ENCODE measurements around the gene FMN1. TPM values are rescaled to one million over a fixed set of nuclear protein-coding genes. Genes with fewer than 3 reads are reported as not detected.

The FMN1 gene
- total RNA-seq, 1 donor from 2014 or later: 4.2 TPM

DNA sequence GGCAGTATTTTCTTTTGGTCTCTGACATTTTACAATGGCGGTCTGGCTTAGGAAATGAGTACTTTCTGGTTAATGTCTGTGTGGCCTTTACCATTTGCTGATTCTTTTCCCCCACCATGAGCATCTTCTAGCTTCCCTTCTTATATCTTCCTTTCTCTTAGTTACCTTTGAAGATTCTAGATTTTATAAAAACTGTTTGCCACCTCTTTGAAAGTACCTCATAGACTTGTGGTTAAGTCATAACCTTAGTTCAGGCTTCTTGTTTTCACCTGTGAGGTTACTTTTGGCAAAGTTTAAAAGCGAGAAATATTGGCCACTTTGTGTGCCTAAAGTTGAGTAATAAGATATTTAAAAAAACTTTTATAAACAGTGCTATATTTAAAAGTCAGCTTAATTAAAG is 147.4 kb downstream of the FMN1 start:
- Mint-ChIP-seq H3K27ac (ENCODE audit: unreplicated experiment) (no peak overlapping the region), H3K9me3 (ENCODE audit: unreplicated experiment) (peaks cover 30% of the 10 kb centered on the region), H3K4me1 (ENCODE audit: unreplicated experiment) (peaks cover 3% of the 10 kb centered on the region), H3K4me3 (ENCODE audit: unreplicated experiment) (no peak overlapping the region), H3K27me3 (ENCODE audit: unreplicated experiment) (no peaks in the 10 kb centered on the region), H3K36me3 (ENCODE audit: unreplicated experiment) (peaks cover 12% of the 10 kb centered on the region)
- no peak for DNase-seq (ENCODE audit: extremely low spot score, unreplicated experiment)
- TF ChIP-seq, protein P1, sequence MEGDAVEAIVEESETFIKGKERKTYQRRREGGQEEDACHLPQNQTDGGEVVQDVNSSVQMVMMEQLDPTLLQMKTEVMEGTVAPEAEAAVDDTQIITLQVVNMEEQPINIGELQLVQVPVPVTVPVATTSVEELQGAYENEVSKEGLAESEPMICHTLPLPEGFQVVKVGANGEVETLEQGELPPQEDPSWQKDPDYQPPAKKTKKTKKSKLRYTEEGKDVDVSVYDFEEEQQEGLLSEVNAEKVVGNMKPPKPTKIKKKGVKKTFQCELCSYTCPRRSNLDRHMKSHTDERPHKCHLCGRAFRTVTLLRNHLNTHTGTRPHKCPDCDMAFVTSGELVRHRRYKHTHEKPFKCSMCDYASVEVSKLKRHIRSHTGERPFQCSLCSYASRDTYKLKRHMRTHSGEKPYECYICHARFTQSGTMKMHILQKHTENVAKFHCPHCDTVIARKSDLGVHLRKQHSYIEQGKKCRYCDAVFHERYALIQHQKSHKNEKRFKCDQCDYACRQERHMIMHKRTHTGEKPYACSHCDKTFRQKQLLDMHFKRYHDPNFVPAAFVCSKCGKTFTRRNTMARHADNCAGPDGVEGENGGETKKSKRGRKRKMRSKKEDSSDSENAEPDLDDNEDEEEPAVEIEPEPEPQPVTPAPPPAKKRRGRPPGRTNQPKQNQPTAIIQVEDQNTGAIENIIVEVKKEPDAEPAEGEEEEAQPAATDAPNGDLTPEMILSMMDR (IDR thresholded peaks at IDR 0.05): no peak

DNA sequence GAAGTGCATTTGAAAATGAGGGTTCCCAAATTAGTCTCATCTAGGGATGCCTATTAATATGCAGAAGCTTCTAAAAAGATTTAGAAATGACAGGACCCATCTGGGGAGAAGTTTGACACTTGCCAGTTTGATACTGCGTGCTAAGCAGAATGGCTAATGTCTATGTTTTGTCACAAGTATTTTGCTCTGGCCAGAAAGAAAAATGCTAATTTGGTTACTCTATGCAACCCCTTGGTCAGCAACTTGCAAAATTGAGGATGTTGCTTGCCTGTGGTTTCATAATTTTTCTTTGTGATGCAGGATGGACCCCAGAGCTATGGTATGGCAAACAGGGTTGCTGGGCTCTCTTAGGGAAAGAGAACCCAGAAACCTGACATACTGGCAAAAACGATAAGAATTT is 148.2 kb downstream of the FMN1 start:
- DNase-seq (ENCODE audit: extremely low spot score, unreplicated experiment): no peak
- Mint-ChIP-seq H3K9me3 (ENCODE audit: unreplicated experiment) (peaks cover 34% of the 10 kb centered on the region), H3K27ac (ENCODE audit: unreplicated experiment) (no peak overlapping the region), H3K4me1 (ENCODE audit: unreplicated experiment) (peaks cover 3% of the 10 kb centered on the region), H3K36me3 (ENCODE audit: unreplicated experiment) (peaks cover 12% of the 10 kb centered on the region), H3K27me3 (ENCODE audit: unreplicated experiment) (no peaks in the 10 kb centered on the region), H3K4me3 (ENCODE audit: unreplicated experiment) (no peak overlapping the region)
- TF ChIP-seq, protein P1 (IDR thresholded peaks at IDR 0.05): no peak

DNA sequence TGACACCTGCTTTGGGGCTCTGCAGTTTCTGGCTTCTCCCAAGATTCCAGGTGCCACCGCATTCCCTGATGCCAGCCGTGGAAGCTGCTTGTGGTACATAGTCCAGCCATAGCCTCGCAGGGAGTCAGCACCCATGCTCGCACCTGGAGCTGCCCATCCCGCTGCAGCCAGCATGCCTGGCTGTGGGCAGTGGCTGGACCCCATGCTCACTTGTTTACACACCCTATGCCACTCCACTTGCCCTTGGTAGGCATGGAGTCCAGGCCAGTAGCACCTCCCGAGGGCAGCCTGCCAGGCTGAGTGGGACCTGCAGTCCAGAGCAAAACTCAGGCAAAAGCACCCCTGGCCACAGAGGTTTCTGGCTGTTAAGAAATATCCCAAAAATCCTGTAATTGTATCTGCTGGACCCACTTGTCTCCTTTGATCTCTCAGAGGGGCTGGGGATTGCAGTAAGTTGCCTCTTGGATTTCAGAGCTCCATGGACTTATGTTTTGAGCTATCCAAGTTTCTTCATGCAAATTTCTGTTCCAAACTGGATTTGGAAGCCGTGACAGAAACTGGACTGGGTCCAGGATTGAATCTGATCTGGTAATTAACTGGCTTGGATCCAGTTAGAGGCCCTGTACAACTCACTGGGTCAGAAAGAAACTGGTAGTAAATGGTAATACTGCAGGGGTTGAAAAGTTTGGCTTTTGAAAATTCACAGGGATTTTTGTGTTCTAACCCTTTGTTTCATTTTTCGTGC is 149.3 kb downstream of the FMN1 start:
- Mint-ChIP-seq H3K36me3 (ENCODE audit: unreplicated experiment) (peaks cover 12% of the 10 kb centered on the region), H3K27me3 (ENCODE audit: unreplicated experiment) (no peaks in the 10 kb centered on the region)
- no peak for DNase-seq (ENCODE audit: extremely low spot score, unreplicated experiment)

DNA sequence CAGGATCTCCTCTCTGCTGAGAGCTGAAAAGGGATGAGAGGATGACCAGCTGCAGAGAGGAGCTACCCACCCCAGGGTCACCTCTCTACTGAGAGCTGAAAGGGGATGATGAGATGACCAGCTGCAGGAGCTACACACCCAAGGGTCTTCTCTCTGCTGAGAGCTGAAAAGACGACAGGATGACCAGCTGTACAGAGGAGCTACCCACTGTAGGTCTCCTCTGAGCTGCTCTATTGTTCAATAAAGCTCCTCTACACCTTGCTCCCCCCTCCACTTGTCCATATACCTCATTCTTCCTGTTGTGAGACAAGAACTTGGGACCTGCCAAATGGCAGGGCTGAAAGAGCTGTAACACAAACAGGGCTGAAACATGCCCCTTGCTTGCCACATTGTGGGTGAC is 149.9 kb downstream of the FMN1 start:
- H3K27me3 Mint-ChIP-seq (ENCODE audit: unreplicated experiment): no peaks in the 10 kb centered on the region
- no peak overlapping the region for H3K4me3 Mint-ChIP-seq (ENCODE audit: unreplicated experiment)
- peaks cover 3% of the 10 kb centered on the region for H3K4me1 Mint-ChIP-seq (ENCODE audit: unreplicated experiment)
- no peak for DNase-seq (ENCODE audit: extremely low spot score, unreplicated experiment)
- no peak overlapping the region for H3K27ac Mint-ChIP-seq (ENCODE audit: unreplicated experiment)
- peaks cover 31% of the 10 kb centered on the region for H3K9me3 Mint-ChIP-seq (ENCODE audit: unreplicated experiment)
- TF ChIP-seq, protein P1 (IDR thresholded peaks at IDR 0.05): no peak
- peaks cover 12% of the 10 kb centered on the region for H3K36me3 Mint-ChIP-seq (ENCODE audit: unreplicated experiment)

More for the DNA sequence above, 149.3 kb downstream of the FMN1 start:
- Mint-ChIP-seq H3K4me1 (ENCODE audit: unreplicated experiment) (peaks cover 3% of the 10 kb centered on the region), H3K27ac (ENCODE audit: unreplicated experiment) (no peak overlapping the region), H3K4me3 (ENCODE audit: unreplicated experiment) (no peak overlapping the region), H3K9me3 (ENCODE audit: unreplicated experiment) (peaks cover 34% of the 10 kb centered on the region)
- TF ChIP-seq, protein P1 (IDR thresholded peaks at IDR 0.05): no peak

DNA sequence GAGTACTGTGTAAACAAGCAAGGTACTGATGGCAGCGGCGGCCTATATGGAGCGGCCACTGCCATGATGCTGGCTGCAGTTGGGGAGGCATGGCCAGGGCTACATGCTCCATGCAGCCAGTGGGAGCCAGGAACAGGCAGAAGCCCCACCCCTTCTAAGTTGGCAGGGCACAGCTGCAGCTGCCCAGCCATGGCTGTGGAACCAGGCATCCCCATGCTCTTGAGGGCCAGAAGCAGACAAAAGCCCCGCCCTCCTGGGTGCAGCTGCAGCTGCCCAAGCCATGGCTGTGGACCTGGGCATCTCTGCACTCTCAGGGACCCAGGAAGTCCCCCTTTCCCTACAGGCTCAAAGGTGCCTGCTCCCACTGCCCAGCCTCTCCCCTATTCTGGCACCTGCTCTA is 150.9 kb downstream of the FMN1 start:
- Mint-ChIP-seq H3K4me1 (ENCODE audit: unreplicated experiment) (peaks cover 3% of the 10 kb centered on the region), H3K36me3 (ENCODE audit: unreplicated experiment) (peaks cover 8% of the 10 kb centered on the region), H3K27me3 (ENCODE audit: unreplicated experiment) (no peaks in the 10 kb centered on the region), H3K27ac (ENCODE audit: unreplicated experiment) (no peak overlapping the region), H3K9me3 (ENCODE audit: unreplicated experiment) (peaks cover 23% of the 10 kb centered on the region), H3K4me3 (ENCODE audit: unreplicated experiment) (no peak overlapping the region)
- TF ChIP-seq, protein P1 (IDR thresholded peaks at IDR 0.05): no peak
- no peak for DNase-seq (ENCODE audit: extremely low spot score, unreplicated experiment)

All from osteocyte (in vitro differentiated cells).